CD14-positive monocyte (primary cell): Measurements from ENCODE around the gene PDE7B. TPM values are rescaled to one million over a fixed set of nuclear protein-coding genes. Genes with fewer than 3 reads are reported as not detected.

Experiments
- DNase-seq, 3 donors: peaks; one replicate each; pipeline ENCODE4 v3.0.0-alpha.2; 2011 to 2022
- H2AFZ ChIP-seq: 2 replicates; pipeline ENCODE4 v1.6.0; 2012; ENCODE audit warnings: mild to moderate bottlenecking, low read depth, low read length, inconsistent platforms; ENCODE audit not compliant: insufficient read depth, poor library complexity, severe bottlenecking
- H3K27ac ChIP-seq, 2 donors: 1 replicate in 1 of 2; 2 replicates in 1 of 2; pipeline ENCODE4 v1.5.1; 2012 to 2013; ENCODE audit warnings: low read length in 2 of 2, control low read depth in 1 of 2, inconsistent platforms in 1 of 2, low read depth in 1 of 2, mild to moderate bottlenecking in 1 of 2
- H3K27me3 ChIP-seq, 2 donors: one replicate each; pipeline versions ENCODE4 v1.6.0 to v1.6.1; 2011 to 2013; ENCODE audit warnings: low read length in 2 of 2; ENCODE audit not compliant: control insufficient read depth in 2 of 2, insufficient read depth in 2 of 2
- H3K36me3 ChIP-seq, 2 donors: replicated peaks in 1 of 2; 1 replicate in 1 of 2; 2 replicates in 1 of 2; pipeline versions ENCODE4 v1.5.1 to v1.6.1; 2012 to 2013; ENCODE audit warnings: low read length in 2 of 2, control low read depth in 1 of 2, inconsistent platforms in 1 of 2, mild to moderate bottlenecking in 1 of 2; ENCODE audit not compliant: insufficient read depth in 2 of 2, control insufficient read depth in 1 of 2
- H3K4me1 ChIP-seq, 2 donors: 1 replicate in 1 of 2; 2 replicates in 1 of 2; pipeline versions ENCODE4 v1.5.1 to v1.6.1; 2012 to 2013; ENCODE audit warnings: low read length in 2 of 2, control low read depth in 1 of 2, inconsistent platforms in 1 of 2, mild to moderate bottlenecking in 1 of 2, moderate library complexity in 1 of 2; ENCODE audit not compliant: insufficient read depth in 2 of 2, control insufficient read depth in 1 of 2
- H3K4me2 ChIP-seq: replicated peaks from 2 replicates; pipeline ENCODE3; 2012; ENCODE audit warnings: low read length, moderate library complexity, mild to moderate bottlenecking; ENCODE audit not compliant: poor library complexity, severe bottlenecking; ENCODE audit errors: extremely low read depth
- H3K4me3 ChIP-seq, 3 experiments: fragments of 200-600 bp in 1 of 3; sonication (generic) in 1 of 3; replicated peaks in 1 of 3; 1 replicate in 2 of 3; 2 replicates in 1 of 3; pipeline ENCODE4 v1.5.1; 2011 to 2013; ENCODE audit warnings: low read length in 3 of 3, mild to moderate bottlenecking in 3 of 3, control low read depth in 2 of 3, low read depth in 2 of 3, inconsistent platforms in 1 of 3, moderate library complexity in 1 of 3
- H3K79me2 ChIP-seq: 2 replicates; pipeline ENCODE4 v1.6.0; 2012; ENCODE audit warnings: mild to moderate bottlenecking, control low read depth, inconsistent platforms, low read length, moderate library complexity; ENCODE audit not compliant: insufficient read depth
- H3K9ac ChIP-seq: 2 replicates; pipeline ENCODE4 v1.6.0; 2017; ENCODE audit warnings: low read length, mild to moderate bottlenecking; ENCODE audit not compliant: insufficient read depth, poor library complexity, severe bottlenecking
- H3K9me3 ChIP-seq, 2 donors: replicated peaks in 1 of 2; 1 replicate in 1 of 2; 2 replicates in 1 of 2; pipeline versions ENCODE4 v1.5.1 to v1.6.1; 2012 to 2013; ENCODE audit warnings: low read length in 2 of 2, control low read depth in 1 of 2; ENCODE audit not compliant: control insufficient read depth in 1 of 2, insufficient read depth in 1 of 2
- H4K20me1 ChIP-seq: 2 replicates; pipeline ENCODE4 v1.6.0; 2012; ENCODE audit warnings: mild to moderate bottlenecking, low read length, control low read depth, moderate library complexity; ENCODE audit not compliant: insufficient read depth
- H3K27ac Mint-ChIP-seq, 7 donors: one replicate each; pipeline ENCODE4 v1.8.0; 2020; ENCODE audit warnings: mild to moderate bottlenecking in 7 of 7, mixed read lengths in 7 of 7, moderate library complexity in 6 of 7, inconsistent platforms in 2 of 7
- H3K27me3 Mint-ChIP-seq, 3 donors: one replicate each; pipeline ENCODE4 v1.8.0; 2021 to 2022; ENCODE audit warnings: low read depth in 3 of 3, mild to moderate bottlenecking in 3 of 3, mixed read lengths in 3 of 3, moderate library complexity in 3 of 3, inconsistent platforms in 1 of 3
- H3K36me3 Mint-ChIP-seq, 2 donors: one replicate each; pipeline ENCODE4 v1.8.0; 2020; ENCODE audit warnings: mixed read lengths in 2 of 2, inconsistent platforms in 1 of 2, mild to moderate bottlenecking in 1 of 2
- H3K4me1 Mint-ChIP-seq: one replicate; pipeline ENCODE4 v1.8.0; 2020; ENCODE audit warnings: mild to moderate bottlenecking, mixed read lengths
- H3K4me3 Mint-ChIP-seq, 2 donors: one replicate each; pipeline ENCODE4 v1.8.0; 2020; ENCODE audit warnings: mild to moderate bottlenecking in 2 of 2, mixed read lengths in 2 of 2, moderate library complexity in 1 of 2
- H3K9me3 Mint-ChIP-seq, 7 donors: one replicate each; pipeline ENCODE4 v1.8.0; 2020 to 2022; ENCODE audit warnings: mixed read lengths in 7 of 7, mild to moderate bottlenecking in 6 of 7, moderate library complexity in 6 of 7, inconsistent platforms in 2 of 7
- CTCF ChIP-seq: fragments of 200-600 bp; IDR thresholded peaks from one replicate; pipeline ENCODE4 v1.8.0; 2022; ENCODE audit warnings: antibody characterized with exemption, mild to moderate bottlenecking
- WGBS: methylation state at CpG from one replicate; pipeline ENCODE4 v1.1.5; 2013; ENCODE audit warnings: missing lambda C conversion rate; ENCODE audit not compliant: insufficient coverage; 5-methylcytosine and 5-hydroxymethylcytosine counted together
- intact Hi-C, 2 donors: fragments of 100-400 bp; cut with micrococcal nuclease; formaldehyde crosslinking; loops; one replicate each; pipeline versions ENCODE4 v1.15.0 to v1.15.1; 2023
- polyA plus RNA-seq, 3 donors: library from polyadenylated mRNA; depleted of rRNA in 1 of 3; unstranded in 2 of 3; stranded (reverse) in 1 of 3; fragments of 300-500 nt in 2 of 3; fragments of >200 nt in 1 of 3; fragmentation: Illumina TruSeq in 2 of 3; gene quantifications; 1 replicate in 2 of 3; 2 replicates in 1 of 3; pipeline ENCODE4 v1.2.3, GENCODE V29; 2012 to 2021

PDE7B gene
- polyA plus RNA-seq, 3 donors = 0.37 to 1.1 (median 0.89) TPM

- H3K27ac Mint-ChIP-seq = peak overlapping the region in 1 of 7 donors; percentile 32
These were observed 251.6 kb downstream of the PDE7B start for GRCh38 chr6:136102991-136103688.

GRCh38 chr6:136103763-136104311 lies 252.3 kb downstream of the PDE7B start:
- intact Hi-C loops = no loop called here
- H3K79me2 ChIP-seq = no peaks in the 10 kb centered on the region
- 78% methylated on average over 6 of the region's 7 CpGs for WGBS
- Mint-ChIP-seq H3K4me1 (peaks cover 6% of the 10 kb centered on the region), H3K4me3 (no peak overlapping the region), H3K27ac (no peak overlapping the region), H3K36me3 (no peaks in the 10 kb centered on the region), H3K27me3 (peaks cover 0 to 8% (median 0%) of the 10 kb centered on the region in 3 donors), H3K9me3 (peaks cover 0 to 2% (median 0%) of the 10 kb centered on the region in 7 donors)
- no peaks in the 10 kb centered on the region for H3K27me3 ChIP-seq
- DNase-seq = no peak
- H3K9me3 ChIP-seq = no peaks in the 10 kb centered on the region
- TF ChIP-seq CTCF = no peak
- H3K27ac ChIP-seq = no peak overlapping the region
- no peak overlapping the region for H3K4me3 ChIP-seq
- no peak overlapping the region for H3K4me2 ChIP-seq
- no peaks in the 10 kb centered on the region for H3K36me3 ChIP-seq
- no peaks in the 10 kb centered on the region for H3K4me1 ChIP-seq
- no peak overlapping the region for H3K9ac ChIP-seq
- no peaks in the 10 kb centered on the region for H4K20me1 ChIP-seq
- H2AFZ ChIP-seq = no peak overlapping the region

More at GRCh38 chr6:136102991-136103688, 251.6 kb downstream of the PDE7B start:
- H3K9me3 ChIP-seq = no peaks in the 10 kb centered on the region
- H3K27me3 ChIP-seq = no peaks in the 10 kb centered on the region
- Mint-ChIP-seq H3K9me3 (peaks cover 0 to 2% (median 0%) of the 10 kb centered on the region in 7 donors), H3K36me3 (no peaks in the 10 kb centered on the region), H3K4me1 (peaks cover 2% of the 10 kb centered on the region), H3K27me3 (peaks cover 0 to 6% (median 0%) of the 10 kb centered on the region in 3 donors), H3K4me3 (no peak overlapping the region)
- H3K4me1 ChIP-seq = no peaks in the 10 kb centered on the region
- TF ChIP-seq CTCF = no peak
- no peaks in the 10 kb centered on the region for H3K36me3 ChIP-seq
- no peaks in the 10 kb centered on the region for H3K79me2 ChIP-seq
- DNase-seq = no peak
- no peak overlapping the region for H3K4me2 ChIP-seq
- H3K9ac ChIP-seq = no peak overlapping the region
- intact Hi-C loops = no loop called here
- H2AFZ ChIP-seq = no peak overlapping the region
- 94% methylated on average over 4 of the region's 7 CpGs for WGBS
- no peaks in the 10 kb centered on the region for H4K20me1 ChIP-seq
- no peak overlapping the region for H3K4me3 ChIP-seq
- no peak overlapping the region for H3K27ac ChIP-seq
